Measurements from ENCODE around the gene CBX5. TPM values are rescaled to one million over a fixed set of nuclear protein-coding genes. Genes with fewer than 3 reads are reported as not detected.

CBX5 gene
- total and polyA plus RNA-seq, 9 of the 15 experiments (the other 6 are each of a cell fraction or from before 2014, with no cell fraction given) = 32.6 to 102 (median 59.2) TPM

DNA sequence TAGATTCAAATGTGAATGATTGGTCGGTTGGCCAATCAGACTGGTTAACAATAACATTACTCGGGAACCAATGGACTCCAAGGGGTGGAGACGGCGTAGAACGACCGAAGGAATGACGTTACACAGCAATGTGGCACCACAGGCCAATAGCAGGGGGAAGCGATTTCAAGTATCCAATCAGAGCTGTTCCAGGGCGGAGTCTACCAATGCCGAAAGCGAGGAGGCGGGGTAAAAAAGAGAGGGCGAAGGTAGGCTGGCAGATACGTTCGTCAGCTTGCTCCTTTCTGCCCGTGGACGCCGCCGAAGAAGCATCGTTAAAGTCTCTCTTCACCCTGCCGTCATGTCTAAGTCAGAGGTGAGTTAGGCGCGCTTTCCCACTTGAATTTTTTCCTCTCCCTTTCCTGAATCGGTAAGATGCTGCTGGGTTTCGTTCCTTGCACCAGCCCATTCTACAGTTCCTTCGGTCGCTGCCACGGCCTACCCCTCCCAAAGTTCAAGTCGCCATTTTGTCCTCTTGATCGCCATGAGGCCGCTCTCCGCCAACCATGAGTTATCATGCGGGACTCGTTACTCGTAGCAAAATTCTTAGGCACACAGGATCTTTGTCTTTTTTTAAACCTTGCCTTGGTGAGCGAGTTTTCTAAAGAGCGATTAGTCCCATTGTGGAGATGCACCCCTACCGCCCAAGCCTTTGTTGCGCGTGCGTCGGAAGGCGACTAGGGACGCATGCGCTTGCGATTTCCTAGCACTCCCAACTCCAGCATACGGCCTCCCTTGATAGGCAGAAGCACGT is 742 bp upstream of the CBX5 start, which contains the start of gene HNRNPA1 (continued):
- TF ChIP-seq, protein P1, sequence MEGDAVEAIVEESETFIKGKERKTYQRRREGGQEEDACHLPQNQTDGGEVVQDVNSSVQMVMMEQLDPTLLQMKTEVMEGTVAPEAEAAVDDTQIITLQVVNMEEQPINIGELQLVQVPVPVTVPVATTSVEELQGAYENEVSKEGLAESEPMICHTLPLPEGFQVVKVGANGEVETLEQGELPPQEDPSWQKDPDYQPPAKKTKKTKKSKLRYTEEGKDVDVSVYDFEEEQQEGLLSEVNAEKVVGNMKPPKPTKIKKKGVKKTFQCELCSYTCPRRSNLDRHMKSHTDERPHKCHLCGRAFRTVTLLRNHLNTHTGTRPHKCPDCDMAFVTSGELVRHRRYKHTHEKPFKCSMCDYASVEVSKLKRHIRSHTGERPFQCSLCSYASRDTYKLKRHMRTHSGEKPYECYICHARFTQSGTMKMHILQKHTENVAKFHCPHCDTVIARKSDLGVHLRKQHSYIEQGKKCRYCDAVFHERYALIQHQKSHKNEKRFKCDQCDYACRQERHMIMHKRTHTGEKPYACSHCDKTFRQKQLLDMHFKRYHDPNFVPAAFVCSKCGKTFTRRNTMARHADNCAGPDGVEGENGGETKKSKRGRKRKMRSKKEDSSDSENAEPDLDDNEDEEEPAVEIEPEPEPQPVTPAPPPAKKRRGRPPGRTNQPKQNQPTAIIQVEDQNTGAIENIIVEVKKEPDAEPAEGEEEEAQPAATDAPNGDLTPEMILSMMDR (IDR thresholded peaks at IDR 0.05 in 2 of 3, conservative IDR thresholded peaks at IDR 0.05 in 1 of 3; ENCODE audit: insufficient read depth in 2 of 3, low read depth in 1 of 3, low read length in 3 of 3) = no peak
- peak; percentile 22; the same call in 1 of the 2 replicates for TF ChIP-seq EHMT2 (IDR thresholded peaks at IDR 0.05)
- TF ChIP-seq, protein P2, sequence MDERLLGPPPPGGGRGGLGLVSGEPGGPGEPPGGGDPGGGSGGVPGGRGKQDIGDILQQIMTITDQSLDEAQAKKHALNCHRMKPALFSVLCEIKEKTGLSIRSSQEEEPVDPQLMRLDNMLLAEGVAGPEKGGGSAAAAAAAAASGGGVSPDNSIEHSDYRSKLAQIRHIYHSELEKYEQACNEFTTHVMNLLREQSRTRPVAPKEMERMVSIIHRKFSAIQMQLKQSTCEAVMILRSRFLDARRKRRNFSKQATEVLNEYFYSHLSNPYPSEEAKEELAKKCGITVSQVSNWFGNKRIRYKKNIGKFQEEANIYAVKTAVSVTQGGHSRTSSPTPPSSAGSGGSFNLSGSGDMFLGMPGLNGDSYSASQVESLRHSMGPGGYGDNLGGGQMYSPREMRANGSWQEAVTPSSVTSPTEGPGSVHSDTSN (CRISPR knock-in tag; IDR thresholded peaks at IDR 0.05; ENCODE audit: low read depth) = no peak; the same call in 1 of the 2 replicates
- TF ChIP-seq, protein P2 (tag; conservative IDR thresholded peaks at IDR 0.05; ENCODE audit: low read depth) = peak; percentile 99; the same call in 1 of the 2 replicates
- TF ChIP-seq, protein P3, sequence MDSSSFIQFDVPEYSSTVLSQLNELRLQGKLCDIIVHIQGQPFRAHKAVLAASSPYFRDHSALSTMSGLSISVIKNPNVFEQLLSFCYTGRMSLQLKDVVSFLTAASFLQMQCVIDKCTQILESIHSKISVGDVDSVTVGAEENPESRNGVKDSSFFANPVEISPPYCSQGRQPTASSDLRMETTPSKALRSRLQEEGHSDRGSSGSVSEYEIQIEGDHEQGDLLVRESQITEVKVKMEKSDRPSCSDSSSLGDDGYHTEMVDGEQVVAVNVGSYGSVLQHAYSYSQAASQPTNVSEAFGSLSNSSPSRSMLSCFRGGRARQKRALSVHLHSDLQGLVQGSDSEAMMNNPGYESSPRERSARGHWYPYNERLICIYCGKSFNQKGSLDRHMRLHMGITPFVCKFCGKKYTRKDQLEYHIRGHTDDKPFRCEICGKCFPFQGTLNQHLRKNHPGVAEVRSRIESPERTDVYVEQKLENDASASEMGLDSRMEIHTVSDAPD (CRISPR knock-in tag; IDR thresholded peaks at IDR 0.05) = no peak
- no peak for TF ChIP-seq ZNF311 (CRISPR knock-in tag; IDR thresholded peaks at IDR 0.05)
- no peak for TF ChIP-seq ZNF263 (CRISPR knock-in tag; IDR thresholded peaks at IDR 0.05; ENCODE audit: borderline replicate concordance)
- TF ChIP-seq ZNF24 (IDR thresholded peaks at IDR 0.05) = 0 out of 2 replicates have a peak, but pooled peaks have one; percentile 43
- TF ChIP-seq ZNF174 (CRISPR knock-in tag; IDR thresholded peaks at IDR 0.05) = 0 out of 2 replicates have a peak, but pooled peaks have one; percentile 36
- TF ChIP-seq SETDB1 (IDR thresholded peaks at IDR 0.05; ENCODE audit: low read length) = no peak
- no peak for TF ChIP-seq CBFB (CRISPR knock-in tag; IDR thresholded peaks at IDR 0.05)
- TF ChIP-seq POLR2G (IDR thresholded peaks at IDR 0.05; ENCODE audit: low read depth, low read length) = peak; percentile 81
- no peak for TF ChIP-seq HNRNPH1 (optimal IDR thresholded peaks at IDR 0.05; ENCODE audit: low read depth, low read length)
- peak; percentile 34; the same call in 1 of the 2 replicates for TF ChIP-seq ZNF232 (CRISPR knock-in tag; IDR thresholded peaks at IDR 0.05)
- no peak for TF ChIP-seq SRSF3 (IDR thresholded peaks at IDR 0.05; ENCODE audit: insufficient read depth, low read length)
- TF ChIP-seq LCOR (CRISPR knock-in tag; IDR thresholded peaks at IDR 0.05) = no peak; the same call in 1 of the 2 replicates
- TF ChIP-seq TCFL5 (CRISPR knock-in tag; conservative IDR thresholded peaks at IDR 0.05) = no peak
- TF ChIP-seq TSC22D4 (tag; IDR thresholded peaks at IDR 0.05) = no peak
- TF ChIP-seq GABPA (tag; conservative IDR thresholded peaks at IDR 0.05; ENCODE audit: low read depth) = peak; percentile 41; the same call in 1 of the 2 replicates
- no peak for TF ChIP-seq ZNF561 (CRISPR knock-in tag; conservative IDR thresholded peaks at IDR 0.05)
